Loucy (cell line): ENCODE data around the gene WDR43.

Source experiments
- CTCF ChIP-seq: fragments of 200-600 bp; sonication (generic); conservative IDR thresholded peaks from 2 replicates; pipeline ENCODE4 v1.5.1; 2014; ENCODE audit warnings: mild to moderate bottlenecking, antibody characterized with exemption, low read length
- EZH2phosphoT487 ChIP-seq: fragments of 200-600 bp; IDR thresholded peaks from 2 replicates; pipeline ENCODE4 v1.6.1; 2018; ENCODE audit warnings: antibody characterized with exemption, mild to moderate bottlenecking, moderate library complexity, borderline replicate concordance

DNA sequence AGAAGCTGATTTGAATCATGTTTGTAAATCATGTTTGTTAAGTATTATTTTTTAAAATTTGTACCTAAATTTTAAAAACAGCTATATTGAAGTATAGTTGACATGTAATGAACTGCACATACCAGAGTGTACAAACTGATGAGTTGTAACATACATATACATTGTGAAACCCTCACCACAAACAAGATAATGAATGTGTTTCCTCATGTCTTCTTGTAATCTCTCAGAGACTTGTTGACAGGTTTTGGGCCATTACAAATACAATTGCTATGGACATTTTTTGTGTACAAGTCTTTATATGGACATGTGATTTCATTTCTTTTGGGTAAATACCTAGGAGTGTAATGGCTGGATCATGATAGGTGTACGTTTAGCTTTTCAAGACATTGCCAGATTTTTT, 21.5 kb downstream of the WDR43 start:
- no peak for TF ChIP-seq CTCF
- TF ChIP-seq EZH2phosphoT487 = no peak
